Activated B cell treated with CpG ODN at 0.5 μM for 24 hours (primary cell): Measurements from ENCODE around the gene ITGB1BP2. TPM values are rescaled to one million over a fixed set of nuclear protein-coding genes. Genes with fewer than 3 reads are reported as not detected.
"Not testable (repeated sequence)": the region's sequence is repeated elsewhere in the genome, so short reads cannot be mapped to it uniquely, and the experiment has no call there.

ENCODE experiments used
- ATAC-seq: fragments of 200-7000 bp; cut with Tn5 transposase; one replicate; pipeline ENCODE4 v1.10.0; 2021; ENCODE audit warnings: low read depth, mild to moderate bottlenecking, moderate library complexity
- CTCF ChIA-PET: fragments of 350-600 bp; sonication (Branson Sonifier 250); formaldehyde crosslinking; loops from one replicate; lab custom pipeline; 2021; ENCODE audit warnings: antibody characterized with exemption; lab: Charles Lee
- POLR2A ChIA-PET: fragments of 350-600 bp; sonication (Branson Sonifier 250); formaldehyde crosslinking; loops from one replicate; lab custom pipeline; 2021; ENCODE audit warnings: antibody characterized with exemption; lab: Charles Lee
- DNase-seq: peaks from one replicate; pipeline ENCODE4 v3.0.0; 2022
- H3K27ac Mint-ChIP-seq: one replicate; pipeline ENCODE4 v1.8.0; 2020; ENCODE audit warnings: mixed read lengths
- H3K27me3 Mint-ChIP-seq: one replicate; pipeline ENCODE4 v1.8.0; 2021; ENCODE audit warnings: mixed read lengths
- H3K36me3 Mint-ChIP-seq: one replicate; pipeline ENCODE4 v1.8.0; 2021; ENCODE audit warnings: low read depth, mixed read lengths
- H3K4me1 Mint-ChIP-seq: one replicate; pipeline ENCODE4 v1.8.0; 2021; ENCODE audit warnings: mixed read lengths
- H3K4me3 Mint-ChIP-seq: one replicate; pipeline ENCODE4 v1.8.0; 2020; ENCODE audit warnings: mild to moderate bottlenecking, mixed read lengths
- H3K9me3 Mint-ChIP-seq: one replicate; pipeline ENCODE4 v1.8.0; 2020; ENCODE audit warnings: mixed read lengths
- intact Hi-C: fragments of 100-400 bp; cut with micrococcal nuclease; formaldehyde crosslinking; loops from one replicate; pipeline ENCODE4 v1.15.1; 2024
- total RNA-seq: library from RNA; stranded (reverse); gene quantifications from 2 replicates; pipeline ENCODE4 v1.2.3, GENCODE V29; 2022
- TF ChIP-seq, protein P1 (sequence below): fragments of 200-600 bp; IDR thresholded peaks from one replicate; pipeline ENCODE4 v1.8.0; 2022; ENCODE audit warnings: antibody characterized with exemption, mild to moderate bottlenecking

Gene ITGB1BP2
- total RNA-seq, 1 donor from 2014 or later, result 6.7 TPM

DNA sequence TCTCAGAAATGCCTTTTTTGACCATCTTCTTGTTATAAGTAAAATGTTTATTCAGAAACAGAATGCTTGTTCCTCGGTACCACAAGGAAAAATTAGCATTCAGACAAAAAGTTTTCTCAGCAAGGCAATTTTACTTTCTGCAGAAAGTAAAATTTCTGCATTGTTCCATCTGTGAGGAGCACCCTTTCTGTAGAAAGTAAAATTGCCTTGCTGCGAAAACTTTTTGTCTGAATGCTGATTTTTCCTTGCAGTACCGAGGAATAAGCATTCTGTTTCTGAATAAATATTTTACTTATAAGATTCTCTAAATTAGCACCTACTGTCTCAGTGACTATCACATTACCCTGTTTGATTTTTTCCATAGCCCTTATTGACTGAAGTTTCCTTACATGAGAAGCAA is 24.8 kb downstream of the ITGB1BP2 start:
- TF ChIP-seq, protein P1, sequence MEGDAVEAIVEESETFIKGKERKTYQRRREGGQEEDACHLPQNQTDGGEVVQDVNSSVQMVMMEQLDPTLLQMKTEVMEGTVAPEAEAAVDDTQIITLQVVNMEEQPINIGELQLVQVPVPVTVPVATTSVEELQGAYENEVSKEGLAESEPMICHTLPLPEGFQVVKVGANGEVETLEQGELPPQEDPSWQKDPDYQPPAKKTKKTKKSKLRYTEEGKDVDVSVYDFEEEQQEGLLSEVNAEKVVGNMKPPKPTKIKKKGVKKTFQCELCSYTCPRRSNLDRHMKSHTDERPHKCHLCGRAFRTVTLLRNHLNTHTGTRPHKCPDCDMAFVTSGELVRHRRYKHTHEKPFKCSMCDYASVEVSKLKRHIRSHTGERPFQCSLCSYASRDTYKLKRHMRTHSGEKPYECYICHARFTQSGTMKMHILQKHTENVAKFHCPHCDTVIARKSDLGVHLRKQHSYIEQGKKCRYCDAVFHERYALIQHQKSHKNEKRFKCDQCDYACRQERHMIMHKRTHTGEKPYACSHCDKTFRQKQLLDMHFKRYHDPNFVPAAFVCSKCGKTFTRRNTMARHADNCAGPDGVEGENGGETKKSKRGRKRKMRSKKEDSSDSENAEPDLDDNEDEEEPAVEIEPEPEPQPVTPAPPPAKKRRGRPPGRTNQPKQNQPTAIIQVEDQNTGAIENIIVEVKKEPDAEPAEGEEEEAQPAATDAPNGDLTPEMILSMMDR, result no peak
- intact Hi-C loops, result no loop called here
- peaks cover 4% of the 10 kb centered on the region for H3K36me3 Mint-ChIP-seq

DNA sequence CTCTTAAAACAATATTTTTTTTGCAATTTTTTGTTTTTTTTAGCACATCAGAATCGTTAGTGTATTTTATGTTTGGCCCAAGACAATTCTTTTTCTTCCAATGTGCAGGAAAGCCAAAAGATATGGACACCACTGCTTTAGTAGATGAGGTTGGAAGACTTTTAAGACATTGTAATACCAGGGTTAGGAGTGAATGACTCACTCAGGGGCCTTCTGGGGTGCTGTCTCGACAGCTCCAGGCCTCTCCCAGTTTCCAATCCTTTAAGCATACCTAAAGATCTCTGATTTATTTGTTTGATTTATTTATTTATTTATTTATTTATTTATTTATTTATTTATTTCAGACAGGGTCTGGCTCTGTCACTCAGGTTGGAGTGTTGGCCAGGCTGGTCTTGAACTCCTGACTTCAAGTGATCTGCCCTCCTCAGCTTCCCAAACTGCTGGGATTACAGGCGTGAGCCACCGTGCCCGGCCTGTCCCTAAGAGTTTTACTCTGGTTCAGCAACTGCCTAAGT is 47.7 kb downstream of the ITGB1BP2 start:
- H3K27ac Mint-ChIP-seq, DNase-seq, H3K4me3 Mint-ChIP-seq, ATAC-seq, H3K27me3 Mint-ChIP-seq, POLR2A ChIA-PET, H3K4me1 Mint-ChIP-seq, H3K36me3 Mint-ChIP-seq, CTCF ChIA-PET, H3K9me3 Mint-ChIP-seq, intact Hi-C loops: not testable (repeated sequence)

More for the DNA sequence above, 24.8 kb downstream of the ITGB1BP2 start:
- no peak for ATAC-seq
- CTCF ChIA-PET, result no interaction called here
- Mint-ChIP-seq H3K4me3 (no peak overlapping the region), H3K27me3 (no peaks in the 10 kb centered on the region), H3K27ac (no peak overlapping the region), H3K9me3 (no peaks in the 10 kb centered on the region), H3K4me1 (no peaks in the 10 kb centered on the region)
- no peak for DNase-seq
- POLR2A ChIA-PET, result no interaction called here

DNA sequence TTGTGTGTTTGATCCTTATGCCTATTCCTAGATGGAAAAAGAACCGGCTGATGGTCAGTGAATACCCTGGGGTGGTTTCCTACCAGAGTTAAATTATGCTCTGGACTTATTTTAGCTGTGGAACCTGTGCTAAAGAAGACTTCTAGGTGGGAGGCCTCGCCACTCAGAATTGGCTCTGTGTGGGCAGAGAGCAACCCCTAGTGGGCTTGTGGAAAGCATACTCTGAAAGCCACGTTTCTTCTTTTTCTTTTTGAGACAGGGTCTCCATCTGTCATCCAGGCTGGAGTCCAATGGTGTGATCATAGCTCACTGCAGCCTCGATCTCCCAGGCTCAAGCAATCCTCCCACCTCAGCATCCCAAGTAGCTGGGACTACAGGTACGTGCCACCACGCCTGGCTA is 48.3 kb downstream of the ITGB1BP2 start:
- ATAC-seq, H3K4me1 Mint-ChIP-seq, H3K9me3 Mint-ChIP-seq, intact Hi-C loops, H3K27me3 Mint-ChIP-seq, H3K36me3 Mint-ChIP-seq, H3K4me3 Mint-ChIP-seq, POLR2A ChIA-PET, CTCF ChIA-PET, H3K27ac Mint-ChIP-seq, DNase-seq: not testable (repeated sequence)

DNA sequence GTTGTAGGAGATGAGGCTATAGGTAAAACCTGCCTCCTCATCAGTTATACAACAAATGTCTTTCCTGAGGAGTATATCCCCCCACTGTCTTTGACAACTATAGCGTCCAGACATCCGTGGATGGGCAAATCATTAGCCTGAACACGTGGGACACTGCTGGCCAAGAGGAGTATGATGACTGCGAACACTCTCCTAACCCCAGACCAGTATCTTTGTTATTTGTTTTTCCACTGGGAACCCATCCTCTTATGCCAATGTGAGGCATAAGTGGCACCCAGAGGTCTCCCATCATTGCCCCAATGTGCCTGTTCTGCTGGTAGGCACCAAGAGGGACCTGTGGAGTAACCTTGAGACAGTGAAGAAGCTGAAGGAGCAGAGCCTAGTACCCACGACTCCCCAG is 50.9 kb downstream of the ITGB1BP2 start:
- ATAC-seq, H3K9me3 Mint-ChIP-seq, H3K4me1 Mint-ChIP-seq, intact Hi-C loops, H3K27ac Mint-ChIP-seq, CTCF ChIA-PET, H3K36me3 Mint-ChIP-seq, DNase-seq, H3K27me3 Mint-ChIP-seq, H3K4me3 Mint-ChIP-seq: not testable (repeated sequence)
- POLR2A ChIA-PET, result interaction anchor here (0.6 kb wide), 2 partner anchors 14 to 33 kb away, joined by 3 to 4 read pairs; partner anchors contain the start of gene TAF1

Other genes with a start within 250 kb of the ITGB1BP2 start
- 43.2 and 44.8 TPM in 2 replicates for gene SNX12, start 233.4 kb upstream of the ITGB1BP2 start, total RNA-seq
- 10.1 and 16.1 TPM in 2 replicates for gene FOXO4, start 205.9 kb upstream of the ITGB1BP2 start, total RNA-seq
- 10.0 and 14.5 TPM in 2 replicates for gene CXorf65, start 195.0 kb upstream of the ITGB1BP2 start, total RNA-seq
- gene IL2RG, start 190.2 kb upstream of the ITGB1BP2 start, total RNA-seq, result 261 and 264 TPM in 2 replicates
- 81.7 and 102 TPM in 2 replicates for gene MED12, start 183.2 kb upstream of the ITGB1BP2 start, total RNA-seq
- gene NLGN3, start 156.9 kb upstream of the ITGB1BP2 start, total RNA-seq, result 0.46 and 0.67 TPM in 2 replicates
- not detected in 2 replicates for gene GJB1, start 78.5 kb upstream of the ITGB1BP2 start, total RNA-seq
- gene ZMYM3, start 47.6 kb upstream of the ITGB1BP2 start, total RNA-seq, result 27.9 and 28.2 TPM in 2 replicates
- gene NONO, start 18.1 kb upstream of the ITGB1BP2 start, total RNA-seq, result 398 and 462 TPM in 2 replicates
- gene TAF1, start 64.6 kb downstream of the ITGB1BP2 start, total RNA-seq, result 64.0 and 70.0 TPM in 2 replicates
- 223 and 272 TPM in 2 replicates for gene OGT, start 231.4 kb downstream of the ITGB1BP2 start, total RNA-seq